Fibroblast of villous mesenchyme (primary cell): ENCODE results near the gene IL17REL. TPM values are rescaled to one million over a fixed set of nuclear protein-coding genes. Genes with fewer than 3 reads are reported as not detected.

Source experiments
- DNase-seq: peaks from one replicate; pipeline ENCODE4 v3.0.0-alpha.2; 2010; ENCODE audit warnings: low read depth
- H3K4me3 ChIP-seq: 2 replicates; pipeline ENCODE4 v1.5.1; 2011; ENCODE audit warnings: low read depth, mild to moderate bottlenecking, low read length
- CTCF ChIP-seq: IDR thresholded peaks from 2 replicates; pipeline ENCODE4 v1.5.1; 2012; ENCODE audit warnings: low read depth, mild to moderate bottlenecking, low read length; ENCODE audit not compliant: insufficient read depth
- total RNA-seq: library from RNA; depleted of rRNA; stranded (reverse); fragments of >200 nt; gene quantifications from 2 replicates; pipeline ENCODE4 v1.2.3, GENCODE V29; 2012

Gene IL17REL
- total RNA-seq, 1 donor: not detected

GRCh38 chr22:50045211-50046018 is 32.9 kb upstream of the IL17REL start:
- DNase-seq: no peak
- H3K4me3 ChIP-seq: no peak overlapping the region
- TF ChIP-seq CTCF: no peak

GRCh38 chr22:50044485-50045118 is 32.0 kb upstream of the IL17REL start:
- no peak for DNase-seq
- H3K4me3 ChIP-seq: no peak overlapping the region
- no peak for TF ChIP-seq CTCF

GRCh38 chr22:50041361-50042065 is 28.9 kb upstream of the IL17REL start:
- H3K4me3 ChIP-seq: no peak overlapping the region
- TF ChIP-seq CTCF: no peak
- DNase-seq: no peak

- TF ChIP-seq CTCF: no peak
- no peak overlapping the region for H3K4me3 ChIP-seq
- DNase-seq: no peak
These were observed 28.2 kb upstream of the IL17REL start for GRCh38 chr22:50040717-50041116.

GRCh38 chr22:50039669-50040443 is 27.3 kb upstream of the IL17REL start:
- no peak for TF ChIP-seq CTCF
- H3K4me3 ChIP-seq: no peak overlapping the region
- no peak for DNase-seq

GRCh38 chr22:50035976-50036724 is 23.6 kb upstream of the IL17REL start:
- TF ChIP-seq CTCF: no peak
- no peak for DNase-seq
- H3K4me3 ChIP-seq: no peak overlapping the region
